Measurements from ENCODE around the gene MMP19. TPM values are rescaled to one million over a fixed set of nuclear protein-coding genes. Genes with fewer than 3 reads are reported as not detected.

Gene MMP19
- total RNA-seq, 2 donors from 2014 or later = 11.1 to 23.3 TPM

DNA sequence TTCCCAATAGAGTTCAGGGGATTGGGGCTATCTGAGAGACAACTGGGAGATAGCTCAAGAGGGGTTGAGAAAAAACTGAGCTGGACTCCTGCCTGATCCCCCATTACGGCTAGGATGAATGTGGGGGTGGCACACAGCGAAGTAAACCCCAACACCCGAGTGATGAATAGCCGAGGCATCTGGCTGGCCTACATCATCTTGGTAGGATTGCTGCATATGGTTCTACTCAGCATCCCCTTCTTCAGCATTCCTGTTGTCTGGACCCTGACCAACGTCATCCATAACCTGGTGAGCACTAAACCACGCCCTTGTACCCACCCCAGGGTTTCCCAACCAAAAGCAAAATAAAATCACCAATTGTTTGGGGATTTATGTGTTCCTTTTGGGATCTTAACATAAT, 23.9 kb downstream of the MMP19 start:
- intact Hi-C loops (cut with DNase I) = loop anchor here in 1 of 2 donors (5.0 kb wide), 1 partner anchor 77 kb away; the partner anchor contains the start of gene GDF11
- DNase-seq (no peak), ATAC-seq (no peak)

DNA sequence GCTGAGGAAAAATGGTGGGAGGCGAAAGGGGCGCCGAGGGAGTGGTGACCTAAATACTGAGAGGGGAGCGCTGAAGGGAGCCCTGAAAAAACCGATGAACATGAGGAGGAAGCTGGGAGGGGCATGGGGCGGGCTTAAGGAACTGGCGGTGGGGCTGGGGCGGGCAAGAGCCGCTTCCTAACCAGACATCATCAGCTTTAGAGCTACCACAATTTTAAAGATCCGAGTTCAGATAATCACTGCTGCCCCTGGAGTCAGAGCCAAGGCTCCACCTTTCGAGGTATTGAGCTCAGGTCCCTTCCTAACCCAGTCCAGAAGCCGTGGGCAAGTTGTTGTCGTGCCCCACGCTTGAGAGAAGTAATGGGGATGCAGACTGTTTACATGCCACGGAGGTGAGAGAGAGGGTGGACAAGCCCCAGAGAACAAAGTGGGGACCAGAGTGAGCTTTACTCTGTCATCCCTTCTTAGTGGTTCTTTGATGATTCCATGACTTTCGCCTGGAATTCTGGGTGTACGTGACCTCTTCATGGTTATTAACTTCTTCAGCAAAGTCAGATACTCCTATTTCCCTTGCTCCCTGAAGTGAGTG, 24.5 kb downstream of the MMP19 start:
- intact Hi-C loops (cut with DNase I) = loop anchor here in 1 of 2 donors (5.0 kb wide), 1 partner anchor 76 kb away; the partner anchor contains the start of gene GDF11
- peak; percentile 58 to 69 for ATAC-seq

DNA sequence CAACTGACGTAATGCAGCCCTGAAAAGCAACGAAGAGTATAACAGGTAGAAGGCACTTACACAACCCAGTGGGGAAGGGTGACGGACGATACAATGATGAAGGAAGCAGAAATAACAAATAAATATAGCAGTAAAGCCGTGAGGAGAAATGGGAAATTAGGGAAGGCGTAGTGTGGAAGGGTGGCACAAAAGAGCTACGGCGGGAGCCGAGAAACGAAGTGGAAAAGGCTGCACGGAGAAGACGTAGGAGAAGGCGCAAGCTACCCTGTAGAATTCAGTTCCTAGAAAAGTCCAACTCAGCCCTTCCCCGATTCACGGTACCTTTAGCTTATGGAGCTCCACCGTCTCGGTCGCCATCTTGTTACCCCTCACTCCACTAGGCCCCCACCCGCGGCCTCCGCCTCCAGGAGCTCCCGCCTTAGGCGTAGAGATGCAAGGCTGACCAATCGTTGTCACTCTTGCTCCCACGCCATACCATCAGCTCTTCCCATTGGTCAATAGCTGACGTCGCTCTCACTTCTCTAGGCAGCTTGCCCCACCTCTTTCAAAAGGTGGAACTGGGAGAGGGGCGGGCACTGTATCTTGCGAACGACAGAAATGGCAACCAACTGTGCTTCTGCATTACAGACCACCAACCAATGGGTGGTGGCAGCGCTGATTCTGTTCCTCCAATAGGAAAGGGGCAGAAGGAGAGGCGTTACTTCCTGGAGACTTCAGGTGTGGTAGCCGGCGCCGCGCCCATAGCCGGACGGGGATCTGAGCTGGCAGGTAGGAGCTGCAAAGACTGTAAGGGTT, 25.2 kb downstream of the MMP19 start, which contains the start of the genes ORMDL2 and SARNP:
TSS of gene ORMDL2 (plus strand) at position 697 of the 795 bp plus-strand sequence. CDS start 959 bp downstream, outside the sequence.
TSS of gene SARNP (minus strand) at position 380 of the 795 bp plus-strand sequence. CDS start at position 357, 23 bp downstream.
- ATAC-seq (peak; percentile 98 to 99), DNase-seq (peak; percentile 97)
- intact Hi-C loops (cut with DNase I) = loop anchor here in 1 of 2 donors (5.0 kb wide), 1 partner anchor 75 kb away; the partner anchor contains the start of gene GDF11

More for the DNA sequence above, 24.5 kb downstream of the MMP19 start:
- DNase-seq = no peak

DNA sequence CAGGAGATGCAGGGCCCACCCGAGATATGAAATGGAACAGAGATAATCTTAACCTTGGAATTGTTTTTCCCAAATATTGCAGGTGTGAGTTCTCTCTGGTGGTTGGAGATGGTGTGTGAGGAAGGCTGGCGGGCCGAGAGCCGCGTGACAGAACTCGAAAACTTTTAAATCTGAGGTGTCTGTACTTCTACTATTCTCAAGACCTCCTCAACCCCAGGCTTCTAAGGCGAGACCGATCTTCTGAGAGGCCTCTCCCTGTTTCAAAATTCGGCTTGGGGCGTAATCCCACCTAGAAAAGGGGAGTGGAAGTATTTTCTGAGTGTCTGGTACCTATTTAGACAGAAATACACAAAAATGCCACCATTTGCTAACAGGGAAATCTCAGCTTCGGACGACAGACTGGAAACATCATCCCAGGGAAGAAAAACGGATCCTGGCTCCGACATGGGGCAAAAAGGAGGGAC, 25.8 kb downstream of the MMP19 start:
- DNase-seq = no peak
- no peak for ATAC-seq
- intact Hi-C loops (cut with DNase I) = loop anchor here in 1 of 2 donors (5.0 kb wide), 1 partner anchor 75 kb away; the partner anchor contains the start of gene GDF11

DNA sequence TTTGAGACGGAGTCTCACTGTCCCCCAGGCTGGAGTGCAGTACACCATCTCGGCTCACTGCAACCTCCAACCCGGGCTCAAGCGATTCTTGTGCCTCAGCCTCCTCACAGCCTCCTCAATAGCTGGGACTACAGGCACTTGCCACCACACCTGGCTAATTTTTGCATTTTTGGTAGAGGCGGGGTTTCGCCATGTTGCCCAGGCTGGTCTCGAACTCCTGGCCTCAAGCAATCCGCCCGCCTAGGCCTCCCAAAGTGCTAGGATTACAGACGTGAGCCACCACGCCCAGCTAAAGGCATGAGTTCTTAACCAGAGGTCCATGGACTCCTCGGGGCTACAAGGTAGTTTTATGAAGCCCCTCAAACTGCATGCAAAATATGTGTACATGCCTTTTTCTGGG, 27.3 kb downstream of the MMP19 start:
- intact Hi-C loops (cut with DNase I) = loop anchor here in 1 of 2 donors (5.0 kb wide), 1 partner anchor 73 kb away; the partner anchor contains the start of gene GDF11
- DNase-seq (no peak), ATAC-seq (no peak)

DNA sequence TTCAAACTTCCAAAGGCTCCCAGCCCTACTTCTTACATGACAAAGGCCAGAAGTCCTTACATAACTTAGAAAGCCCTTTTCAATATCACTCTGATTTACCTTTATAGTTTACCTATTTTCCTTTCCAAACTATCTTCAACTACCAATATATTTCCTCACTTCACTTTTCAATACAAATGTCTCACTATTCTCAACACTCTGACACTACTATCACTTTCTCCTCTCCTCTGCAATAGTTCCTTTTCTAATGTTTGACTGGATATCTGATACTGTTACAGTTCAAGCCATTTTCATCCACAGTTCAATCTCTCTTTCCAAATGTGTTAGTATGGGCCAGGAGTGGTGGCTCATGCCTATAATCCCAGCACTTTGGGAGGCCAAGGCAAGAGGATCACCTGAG, 28.5 kb downstream of the MMP19 start:
- DNase-seq (no peak), ATAC-seq (no peak)
- intact Hi-C loops (cut with DNase I) = no loop called here

DNA sequence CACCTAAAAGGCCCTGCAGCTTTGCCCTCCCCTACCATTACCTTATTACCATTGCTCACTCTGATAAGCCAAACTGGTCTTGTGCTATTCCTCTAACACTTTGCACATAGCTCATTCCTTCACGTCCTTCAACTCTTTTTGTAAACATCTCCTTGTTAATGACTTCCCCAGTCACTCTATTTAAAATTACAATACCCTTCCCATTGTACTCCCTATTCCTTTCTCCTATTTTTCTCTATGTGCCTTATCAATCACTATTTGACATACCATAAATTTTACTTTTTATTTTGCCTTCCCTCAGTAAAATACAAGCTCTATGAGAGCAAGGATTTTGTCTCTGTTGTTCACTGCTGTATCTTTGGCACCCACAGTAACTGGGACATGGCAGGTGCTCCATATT, 30.6 kb downstream of the MMP19 start:
- DNase-seq = no peak
- no peak for ATAC-seq
- intact Hi-C loops (cut with DNase I) = no loop called here

DNA sequence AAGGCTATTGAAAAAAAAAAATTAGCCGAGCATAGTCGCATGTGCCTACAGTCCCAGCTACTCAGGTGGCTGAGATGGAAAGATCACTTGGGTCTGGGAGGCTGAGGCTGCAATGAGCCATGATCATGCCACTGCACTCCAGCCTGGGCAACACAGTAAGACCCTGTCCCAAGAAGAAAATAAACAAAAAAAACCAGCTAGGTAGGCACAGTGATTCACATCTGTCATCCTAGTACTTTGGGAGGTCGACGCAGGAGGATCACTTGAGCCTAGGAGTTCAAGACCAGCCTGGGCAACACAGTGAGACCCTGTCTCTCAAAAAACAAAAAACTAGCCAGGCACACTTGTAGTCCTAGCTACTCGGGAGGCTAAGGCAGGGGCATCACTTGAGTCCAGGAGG, 33.5 kb downstream of the MMP19 start:
- intact Hi-C loops (cut with DNase I) = no loop called here
- no peak for DNase-seq
- ATAC-seq = no peak

DNA sequence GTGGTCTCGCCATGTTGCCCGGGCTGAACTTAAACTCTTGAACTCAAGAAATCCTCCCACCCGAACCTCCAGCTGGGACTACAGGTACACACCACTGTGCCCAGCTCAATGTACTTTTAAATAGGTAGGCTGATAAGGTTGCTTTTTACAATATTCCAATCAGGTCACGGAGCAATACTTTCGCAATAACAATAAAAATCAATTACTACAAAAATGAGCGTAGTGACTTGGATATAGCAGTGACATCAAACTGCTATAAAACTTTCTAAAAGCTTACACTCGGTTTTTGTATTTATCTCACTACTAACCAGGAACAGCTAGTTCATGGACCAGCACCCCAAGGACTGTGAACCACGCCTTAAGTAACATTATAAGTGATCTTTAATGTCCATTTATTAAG, 35.8 kb downstream of the MMP19 start:
- intact Hi-C loops (cut with DNase I) = no loop called here
- ATAC-seq = no peak
- no peak for DNase-seq

DNA sequence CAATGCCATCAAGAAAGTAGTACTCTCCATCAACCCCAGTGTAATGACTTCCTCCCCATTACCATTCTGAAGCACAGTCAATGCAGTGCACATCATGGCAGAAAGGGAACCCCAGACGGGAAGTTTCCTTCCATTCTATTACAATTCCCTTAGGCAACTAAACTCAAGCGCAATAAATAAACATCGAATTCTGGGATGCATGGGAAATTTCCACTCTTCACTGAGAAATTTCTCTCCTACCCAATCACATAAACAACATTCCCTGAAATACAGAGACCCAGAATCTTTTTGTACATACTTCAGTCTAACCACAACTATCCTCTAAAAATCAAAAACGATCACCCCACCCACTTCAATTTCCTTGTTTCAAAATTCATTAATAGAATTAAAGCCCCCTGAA, 45.2 kb downstream of the MMP19 start:
- intact Hi-C loops (cut with DNase I) = loop anchor here (5.0 to 10.0 kb wide), 2 partner anchors 53 to 55 kb away; partner anchors contain the start of gene GDF11 (in 2 of the 2)
- DNase-seq = no peak
- no peak for ATAC-seq

DNA sequence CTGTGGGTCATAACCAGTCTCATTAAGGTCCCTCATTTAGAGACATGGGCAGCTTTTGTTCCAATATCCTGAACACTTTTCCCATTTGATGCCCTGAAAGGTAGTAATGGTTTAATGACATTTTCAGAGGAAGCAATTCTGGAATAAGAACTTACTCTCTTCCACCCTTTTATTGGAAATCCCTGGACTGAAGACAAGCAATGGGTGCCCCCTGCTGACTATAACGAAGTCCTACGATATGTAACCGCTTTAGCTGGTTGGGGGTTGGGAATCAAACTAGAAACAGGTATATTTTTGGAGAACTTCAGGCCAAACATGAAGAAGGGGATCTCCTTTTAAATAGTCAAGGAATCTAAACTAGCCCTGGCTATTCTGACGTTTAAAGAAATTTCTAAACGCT, 45.7 kb downstream of the MMP19 start:
- intact Hi-C loops (cut with DNase I) = loop anchor here (5.0 to 10.0 kb wide), 2 partner anchors 52 to 55 kb away; partner anchors contain the start of gene GDF11 (in 2 of the 2)
- ATAC-seq (peak; percentile 27 to 47), DNase-seq (no peak)

DNA sequence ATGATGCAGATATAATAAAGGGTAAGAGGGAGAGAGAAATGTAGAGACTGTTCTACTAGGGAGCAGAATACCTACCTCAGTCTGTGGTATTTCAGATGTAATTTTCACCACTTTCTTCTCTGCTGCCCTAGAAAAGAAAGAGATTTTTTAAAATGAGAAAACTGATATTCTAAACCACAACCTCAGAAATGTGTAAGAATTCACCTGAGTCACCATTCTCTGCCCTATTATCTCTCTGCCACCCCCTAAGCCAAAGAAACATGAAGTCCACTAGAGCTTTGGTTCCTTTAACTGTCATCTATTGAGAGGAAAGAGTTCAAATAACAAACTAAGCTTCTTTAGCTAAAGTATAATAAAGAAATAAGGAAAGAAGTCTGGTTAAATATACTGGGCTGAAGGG, 46.8 kb downstream of the MMP19 start:
- no peak for DNase-seq
- ATAC-seq = no peak
- intact Hi-C loops (cut with DNase I) = loop anchor here (5.0 to 10.0 kb wide), 2 partner anchors 51 to 54 kb away; partner anchors contain the start of gene GDF11 (in 2 of the 2)

DNA sequence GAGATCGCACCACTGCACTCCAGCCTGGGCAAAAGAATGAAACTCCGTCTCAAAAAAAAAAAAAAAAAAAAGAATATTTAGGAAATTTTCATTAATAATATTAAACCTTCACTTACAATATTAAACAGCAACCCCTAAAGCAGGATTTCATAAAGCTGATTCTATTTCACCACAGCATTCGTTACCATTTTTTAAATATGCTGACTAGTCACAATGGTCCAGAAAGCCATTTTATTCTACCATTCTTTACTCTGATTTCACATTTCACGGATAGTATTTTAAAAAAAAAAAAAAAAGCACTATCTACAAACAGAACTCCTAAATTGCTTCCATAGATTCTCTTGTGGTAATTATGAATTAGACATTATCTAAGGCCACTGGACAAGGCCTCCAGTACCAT, 52.8 kb downstream of the MMP19 start:
- ATAC-seq (no peak), DNase-seq (no peak)
- intact Hi-C loops (cut with DNase I) = loop anchor here in 1 of 2 donors (10.0 kb wide), 1 partner anchor 45 kb away; the partner anchor contains the start of gene GDF11

DNA sequence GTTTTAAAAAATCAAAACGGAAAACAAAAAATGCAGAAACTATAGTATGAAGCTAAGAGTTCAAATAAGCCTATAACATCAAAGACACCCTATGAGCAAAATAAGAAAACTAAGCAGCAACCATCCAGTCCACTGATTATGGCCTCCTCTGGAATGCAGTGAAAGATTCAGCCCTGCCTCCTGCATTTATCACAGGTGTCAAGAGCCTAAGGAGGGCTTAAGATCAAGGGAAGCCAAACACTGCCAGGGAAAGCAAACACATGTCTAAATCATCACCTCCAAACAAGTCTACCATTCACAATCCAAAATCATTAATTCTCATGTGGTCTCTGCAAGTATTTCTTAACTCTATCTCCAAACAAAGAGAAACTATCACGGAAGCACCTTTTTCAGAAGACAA, 53.6 kb downstream of the MMP19 start:
- DNase-seq (no peak), ATAC-seq (no peak)
- intact Hi-C loops (cut with DNase I) = no loop called here

DNA sequence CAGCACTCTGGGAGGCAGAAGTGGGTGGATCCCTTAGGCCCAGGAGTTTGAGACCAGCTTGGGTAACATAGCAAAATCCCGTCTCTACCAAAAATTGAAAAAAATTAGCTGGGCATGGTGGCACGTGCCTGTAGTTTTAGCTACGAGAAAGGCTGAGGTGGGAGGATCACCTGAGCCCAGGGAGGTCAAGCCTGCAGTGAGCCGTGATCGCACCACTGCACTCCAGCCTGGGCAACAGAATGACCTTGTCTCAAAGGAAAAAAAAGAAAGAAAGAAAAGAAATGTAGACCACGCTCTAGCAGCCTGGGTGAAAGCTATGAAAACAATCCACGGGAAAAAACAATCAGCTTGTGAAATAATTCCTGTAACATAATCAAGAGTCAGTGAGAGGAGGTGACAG, 54.2 kb downstream of the MMP19 start:
- DNase-seq (no peak), ATAC-seq (no peak)
- intact Hi-C loops (cut with DNase I) = no loop called here

Other genes starting within 250 kb of the MMP19 start
- gene OR10P1, start 206.0 kb downstream of the MMP19 start, total RNA-seq = under 1 TPM; 0.68 TPM
- 100 to 1,000 TPM; 395 to 448 TPM for gene ITGA7, start 135.0 kb downstream of the MMP19 start, total RNA-seq
- 100 to 1,000 TPM; 119 to 123 TPM for gene BLOC1S1, start 126.9 kb downstream of the MMP19 start, total RNA-seq
- gene RDH5, start 122.5 kb downstream of the MMP19 start, total RNA-seq = 10 to 100 TPM; 29.5 to 38.1 TPM
- 1,000 to 10,000 TPM; 1,288 to 1,875 TPM for gene CD63, start 113.9 kb downstream of the MMP19 start, total RNA-seq
- 10 to 100 TPM; 12.0 to 14.2 TPM for gene GDF11, start 99.8 kb downstream of the MMP19 start, total RNA-seq
- 10 to 100 TPM; 42.9 to 50.1 TPM for gene SARNP, start 25.2 kb downstream of the MMP19 start, total RNA-seq
- 10 to 100 TPM; 21.4 to 24.0 TPM for gene ORMDL2, start 24.9 kb downstream of the MMP19 start, total RNA-seq
- 10 to 100 TPM; 20.3 to 21.3 TPM for gene DNAJC14, start 13.3 kb downstream of the MMP19 start, total RNA-seq
- gene PYM1, start 85.0 kb upstream of the MMP19 start, total RNA-seq = 10 to 100 TPM; 16.0 to 21.2 TPM
- 10 to 100 TPM; 17.3 to 19.8 TPM for gene DGKA, start 88.2 kb upstream of the MMP19 start, total RNA-seq
- under 1 TPM; 0.65 to 0.81 TPM for gene PMEL, start 123.1 kb upstream of the MMP19 start, total RNA-seq
- 10 to 100 TPM; 14.1 to 18.2 TPM for gene CDK2, start 123.9 kb upstream of the MMP19 start, total RNA-seq
- 100 to 1,000 TPM; 105 to 114 TPM for gene RAB5B, start 131.1 kb upstream of the MMP19 start, total RNA-seq
- gene SUOX, start 154.3 kb upstream of the MMP19 start, total RNA-seq = 10 to 100 TPM; 20.3 to 29.8 TPM
- gene IKZF4, start 178.1 kb upstream of the MMP19 start, total RNA-seq = 1 to 10 TPM; 6.2 to 6.7 TPM
- gene RPS26, start 199.0 kb upstream of the MMP19 start, total RNA-seq = 10 to 100 TPM; 28.5 to 47.1 TPM
- 1 to 10 TPM; 5.2 TPM for gene ERBB3, start 237.2 kb upstream of the MMP19 start, total RNA-seq

Measured in left cardiac atrium (tissue), 4 donors.